ENCODE measurements around the gene SLC22A31. TPM values are rescaled to one million over a fixed set of nuclear protein-coding genes. Genes with fewer than 3 reads are reported as not detected.

SLC22A31 gene
- total RNA-seq, 1 experiment from 2014 or later: 53.7 TPM

GRCh38 chr16:89183463-89183862 lies 16.9 kb downstream of the SLC22A31 start:
- ATAC-seq (no peak), DNase-seq (ENCODE audit: low read depth, low spot score) (no peak)
- H3K9me2 ChIP-seq (ENCODE audit: insufficient read depth): no peaks in the 10 kb centered on the region
- ChIA-PET CTCF (no interaction called here), POLR2A (no interaction called here), RAD21 (ENCODE audit: low non-redundant PET in 1 of 2, low total read pairs in 2 of 2, uncharacterized antibody in 2 of 2, unreplicated experiment in 2 of 2) (no interaction called here)
- no peaks in the 10 kb centered on the region for H3K27me3 ChIP-seq (ENCODE audit: insufficient read depth, low read length)
- no peak overlapping the region for H3K4me2 ChIP-seq (ENCODE audit: low read length)
- H3K9me3 ChIP-seq (ENCODE audit: control insufficient read depth in 1 of 2, insufficient read depth in 1 of 2, low read depth in 1 of 2, low read length in 2 of 2): no peaks in the 10 kb centered on the region
- BruUV-seq (replicated peaks): no TSS peak
- no peak for TF ChIP-seq REST (IDR thresholded peaks at IDR 0.05; ENCODE audit: low read depth)
- no peak for TF ChIP-seq CBX3 (IDR thresholded peaks at IDR 0.05; ENCODE audit: low read depth)
- TF ChIP-seq YY1 (IDR thresholded peaks at IDR 0.05; ENCODE audit: extremely low read depth, insufficient replicate concordance, low read depth, low read length): no peak
- TF ChIP-seq EGR1 (IDR thresholded peaks at IDR 0.05; ENCODE audit: low read depth): no peak
- TF ChIP-seq SP1 (IDR thresholded peaks at IDR 0.05; ENCODE audit: low read depth): no peak
- no peak for TF ChIP-seq ZFX (IDR thresholded peaks at IDR 0.05)
- no peak for TF ChIP-seq ELF1 (IDR thresholded peaks at IDR 0.05; ENCODE audit: borderline replicate concordance, low read depth)
- TF ChIP-seq ZBTB33 (IDR thresholded peaks at IDR 0.05; ENCODE audit: extremely low read depth, insufficient replicate concordance, low read length): no peak
- no peak for TF ChIP-seq POLR2AphosphoS5 (IDR thresholded peaks at IDR 0.05; ENCODE audit: low read depth, low read length)
- TF ChIP-seq CTCF (IDR thresholded peaks at IDR 0.05 in 2 of 3, conservative IDR thresholded peaks at IDR 0.05 in 1 of 3; ENCODE audit: borderline replicate concordance in 1 of 3, insufficient read depth in 1 of 3, low read depth in 2 of 3, low read length in 2 of 3): no peak
- TF ChIP-seq SIN3A (IDR thresholded peaks at IDR 0.05; ENCODE audit: low read depth): no peak
- TF ChIP-seq FOSL1 (IDR thresholded peaks at IDR 0.05; ENCODE audit: low read depth): no peak
- TF ChIP-seq JUND (IDR thresholded peaks at IDR 0.05): no peak
- no peak for TF ChIP-seq CEBPB (IDR thresholded peaks at IDR 0.05; ENCODE audit: low read depth)
- TF ChIP-seq MAX (IDR thresholded peaks at IDR 0.05): no peak
- no peak for TF ChIP-seq EZH2phosphoT487 (IDR thresholded peaks at IDR 0.05; ENCODE audit: borderline replicate concordance)
- H3K4me1 ChIP-seq (ENCODE audit: control insufficient read depth in 1 of 2, insufficient read depth in 2 of 2, low read length in 2 of 2): peaks cover 5 to 22% of the 10 kb centered on the region in 2 experiments; a peak in 3 of 4 replicates
- no peaks in the 10 kb centered on the region for H3K79me2 ChIP-seq (ENCODE audit: insufficient read depth, low read length)
- no peaks in the 10 kb centered on the region for H3K36me3 ChIP-seq (ENCODE audit: control insufficient read depth in 1 of 2, insufficient read depth in 2 of 2, low read length in 2 of 2)
- no peak overlapping the region for H2AFZ ChIP-seq (ENCODE audit: low read depth, low read length, poor library complexity, severe bottlenecking)
- no peaks in the 10 kb centered on the region for H4K20me1 ChIP-seq (ENCODE audit: insufficient read depth)
- H3K27ac ChIP-seq (ENCODE audit: low read depth, low read length): no peak overlapping the region
- no peak overlapping the region for H3K9ac ChIP-seq (ENCODE audit: low read length)
- no peak overlapping the region for H3K4me3 ChIP-seq (replicated peaks in 1 of 2; ENCODE audit: low read depth in 1 of 2, low read length in 2 of 2)
- intact Hi-C loops (cut with micrococcal nuclease): no loop called here

Data from HCT116 (cell line).